Mucosa of rectum (tissue), 2 donors: ENCODE data around the gene SLC35A5.

Source experiments
- H3K27ac ChIP-seq, 2 donors: one replicate each; pipeline ENCODE4 v1.7.0; 2013; ENCODE audit warnings: inconsistent platforms in 2 of 2, low read depth in 2 of 2, low read length in 2 of 2
- H3K27me3 ChIP-seq, 2 donors: one replicate each; pipeline ENCODE4 v1.7.0; 2013; ENCODE audit warnings: low read length in 2 of 2; ENCODE audit not compliant: control insufficient read depth in 2 of 2, insufficient read depth in 2 of 2
- H3K36me3 ChIP-seq, 2 donors: one replicate each; pipeline ENCODE4 v1.7.0; 2013; ENCODE audit warnings: low read length in 2 of 2; ENCODE audit not compliant: control insufficient read depth in 2 of 2, insufficient read depth in 2 of 2
- H3K4me1 ChIP-seq, 2 donors: one replicate each; pipeline ENCODE4 v1.7.0; 2013; ENCODE audit warnings: low read length in 2 of 2, mild to moderate bottlenecking in 1 of 2; ENCODE audit not compliant: control insufficient read depth in 2 of 2, insufficient read depth in 2 of 2
- H3K4me3 ChIP-seq, 2 donors: one replicate each; pipeline ENCODE4 v1.7.0; 2013; ENCODE audit warnings: low read length in 2 of 2
- H3K9ac ChIP-seq, 2 donors: one replicate each; pipeline ENCODE4 v1.7.0; 2013; ENCODE audit warnings: low read length in 2 of 2, low read depth in 1 of 2, mild to moderate bottlenecking in 1 of 2
- H3K9me3 ChIP-seq, 2 donors: one replicate each; pipeline ENCODE4 v1.7.0; 2013; ENCODE audit warnings: low read length in 2 of 2; ENCODE audit not compliant: control insufficient read depth in 2 of 2
- donor health status: healthy.
- donor health status: Normal muscosa, but diverticular disease.

Gene SLC35A5

DNA sequence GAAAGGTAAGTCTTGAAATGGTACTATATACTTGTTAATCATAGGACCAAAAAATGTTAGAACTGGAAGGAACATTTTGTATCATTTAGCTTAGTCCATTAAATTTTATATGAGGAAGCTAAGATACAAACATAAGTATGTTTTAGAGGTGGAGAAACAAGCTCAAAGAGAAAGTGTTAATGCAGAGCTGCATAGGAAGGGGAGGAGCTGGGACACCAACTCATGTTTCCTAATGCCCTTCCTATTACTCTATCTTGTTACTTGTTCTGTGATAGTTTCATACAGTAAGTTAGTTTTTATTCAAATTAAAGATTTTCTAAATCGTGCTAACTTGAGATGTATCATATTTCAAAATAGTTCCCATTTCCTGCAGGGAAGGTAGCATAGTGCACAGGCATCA, 7.4 kb downstream of the SLC35A5 start:
- H3K9ac ChIP-seq: no peak overlapping the region
- H3K4me1 ChIP-seq: no peaks in the 10 kb centered on the region
- no peaks in the 10 kb centered on the region for H3K9me3 ChIP-seq
- no peak overlapping the region for H3K4me3 ChIP-seq
- no peaks in the 10 kb centered on the region for H3K27me3 ChIP-seq
- H3K27ac ChIP-seq: no peak overlapping the region
- peaks cover 17 to 27% of the 10 kb centered on the region in 2 donors for H3K36me3 ChIP-seq

DNA sequence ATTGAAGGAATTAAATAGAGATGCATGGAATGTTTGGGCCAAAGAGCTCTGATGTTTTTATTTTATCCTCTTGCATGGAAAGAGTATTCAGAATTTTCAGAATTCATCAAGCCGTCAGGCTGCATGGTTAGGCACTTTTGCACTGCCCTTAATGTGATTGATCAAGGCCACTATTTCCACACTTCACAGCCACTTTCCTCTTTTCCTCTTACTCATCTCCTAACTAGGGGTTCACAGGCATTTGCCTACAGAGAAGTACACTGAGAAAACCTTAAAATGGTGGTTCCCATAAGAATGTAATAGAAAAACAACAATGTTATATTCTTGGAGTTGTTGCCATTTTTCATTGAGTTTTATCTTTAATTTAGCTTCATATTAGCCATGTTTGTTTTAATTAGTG, 10.9 kb downstream of the SLC35A5 start:
- peaks cover 12 to 22% of the 10 kb centered on the region in 2 donors for H3K36me3 ChIP-seq
- no peak overlapping the region for H3K9ac ChIP-seq
- no peaks in the 10 kb centered on the region for H3K27me3 ChIP-seq
- H3K4me1 ChIP-seq: no peaks in the 10 kb centered on the region
- H3K9me3 ChIP-seq: no peaks in the 10 kb centered on the region
- no peak overlapping the region for H3K27ac ChIP-seq
- H3K4me3 ChIP-seq: no peak overlapping the region

DNA sequence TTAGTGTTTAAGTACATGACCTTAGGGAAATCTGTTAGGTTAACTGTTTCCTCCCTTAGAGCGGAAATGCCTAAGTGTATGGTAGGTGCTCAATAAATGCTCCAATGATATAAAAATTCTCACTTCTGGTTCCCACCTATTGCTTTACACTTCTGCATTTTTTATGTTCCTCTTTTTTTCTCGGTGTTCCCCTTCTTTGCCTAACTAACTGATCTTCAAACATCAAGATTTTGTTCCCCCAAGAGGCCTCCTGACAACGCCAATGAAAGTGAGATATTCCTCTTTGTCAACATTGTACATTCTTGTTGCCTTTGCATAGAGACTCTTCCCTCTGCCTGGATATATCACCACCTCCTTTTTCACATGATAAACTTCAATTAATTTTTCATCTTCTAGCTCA, 17.4 kb downstream of the SLC35A5 start:
- no peak overlapping the region for H3K9ac ChIP-seq
- H3K36me3 ChIP-seq: peaks cover 15 to 32% of the 10 kb centered on the region in 2 donors
- H3K4me1 ChIP-seq: no peaks in the 10 kb centered on the region
- no peak overlapping the region for H3K27ac ChIP-seq
- H3K9me3 ChIP-seq: no peaks in the 10 kb centered on the region
- no peak overlapping the region for H3K4me3 ChIP-seq
- no peaks in the 10 kb centered on the region for H3K27me3 ChIP-seq

DNA sequence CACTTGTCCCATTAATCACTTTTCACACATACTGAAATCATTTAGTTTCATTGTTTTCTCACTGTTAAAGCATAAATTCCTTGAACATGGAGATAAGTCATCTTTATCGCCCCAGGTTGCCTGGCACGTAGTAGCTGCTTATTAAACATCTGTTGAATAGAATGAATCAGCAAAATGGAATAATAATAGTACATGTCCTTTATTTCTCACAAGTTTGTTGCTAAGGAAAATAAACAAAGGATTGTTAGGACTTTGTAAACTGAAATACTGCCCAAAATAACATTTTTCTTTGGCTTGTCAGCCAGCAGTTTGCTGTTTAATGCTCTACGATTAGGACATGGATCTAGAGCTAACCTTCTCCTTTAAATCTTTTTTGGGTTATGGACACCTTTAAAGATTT, 17.9 kb downstream of the SLC35A5 start:
- Histone ChIP-seq H3K4me1 (no peaks in the 10 kb centered on the region), H3K4me3 (no peak overlapping the region), H3K27me3 (no peaks in the 10 kb centered on the region), H3K9me3 (no peaks in the 10 kb centered on the region), H3K36me3 (peaks cover 18 to 33% of the 10 kb centered on the region in 2 donors), H3K9ac (no peak overlapping the region), H3K27ac (no peak overlapping the region)

DNA sequence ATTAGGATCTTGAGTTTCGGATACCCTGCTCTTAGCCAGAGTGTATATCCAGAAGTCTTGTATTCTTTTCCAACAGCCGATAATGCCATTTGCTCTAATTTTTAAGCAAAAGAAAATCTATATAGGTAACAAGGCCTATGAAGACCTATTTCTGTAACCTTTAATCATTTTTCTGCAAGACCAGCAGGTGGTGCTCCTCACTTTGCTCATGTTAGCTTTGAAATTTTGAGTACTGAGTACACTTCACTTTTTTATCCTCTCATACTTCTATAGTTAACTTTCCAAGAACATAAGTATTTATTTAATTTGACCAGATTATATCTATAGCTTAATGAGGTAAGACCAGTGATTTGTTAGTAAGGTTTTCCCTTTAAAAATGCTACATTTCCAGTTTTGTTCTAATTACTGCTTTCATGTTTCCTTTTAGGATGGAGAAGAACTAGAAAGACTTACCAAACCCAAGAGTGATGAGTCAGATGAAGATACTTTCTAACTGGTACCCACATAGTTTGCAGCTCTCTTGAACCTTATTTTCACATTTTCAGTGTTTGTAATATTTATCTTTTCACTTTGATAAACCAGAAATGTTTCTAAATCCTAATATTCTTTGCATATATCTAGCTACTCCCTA, 20.5 kb downstream of the SLC35A5 start:
- H3K9me3 ChIP-seq: no peaks in the 10 kb centered on the region
- no peaks in the 10 kb centered on the region for H3K27me3 ChIP-seq
- no peak overlapping the region for H3K4me3 ChIP-seq
- H3K36me3 ChIP-seq: peaks cover 18 to 42% of the 10 kb centered on the region in 2 donors
- no peaks in the 10 kb centered on the region for H3K4me1 ChIP-seq
- no peak overlapping the region for H3K27ac ChIP-seq
- no peak overlapping the region for H3K9ac ChIP-seq

DNA sequence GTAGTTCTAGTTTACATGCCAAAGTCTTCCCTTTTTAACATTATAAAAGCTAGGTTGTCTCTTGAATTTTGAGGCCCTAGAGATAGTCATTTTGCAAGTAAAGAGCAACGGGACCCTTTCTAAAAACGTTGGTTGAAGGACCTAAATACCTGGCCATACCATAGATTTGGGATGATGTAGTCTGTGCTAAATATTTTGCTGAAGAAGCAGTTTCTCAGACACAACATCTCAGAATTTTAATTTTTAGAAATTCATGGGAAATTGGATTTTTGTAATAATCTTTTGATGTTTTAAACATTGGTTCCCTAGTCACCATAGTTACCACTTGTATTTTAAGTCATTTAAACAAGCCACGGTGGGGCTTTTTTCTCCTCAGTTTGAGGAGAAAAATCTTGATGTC, 21.3 kb downstream of the SLC35A5 start:
- no peaks in the 10 kb centered on the region for H3K4me1 ChIP-seq
- H3K27ac ChIP-seq: no peak overlapping the region
- no peaks in the 10 kb centered on the region for H3K27me3 ChIP-seq
- no peaks in the 10 kb centered on the region for H3K9me3 ChIP-seq
- H3K4me3 ChIP-seq: no peak overlapping the region
- no peak overlapping the region for H3K9ac ChIP-seq
- peaks cover 20 to 47% of the 10 kb centered on the region in 2 donors for H3K36me3 ChIP-seq

DNA sequence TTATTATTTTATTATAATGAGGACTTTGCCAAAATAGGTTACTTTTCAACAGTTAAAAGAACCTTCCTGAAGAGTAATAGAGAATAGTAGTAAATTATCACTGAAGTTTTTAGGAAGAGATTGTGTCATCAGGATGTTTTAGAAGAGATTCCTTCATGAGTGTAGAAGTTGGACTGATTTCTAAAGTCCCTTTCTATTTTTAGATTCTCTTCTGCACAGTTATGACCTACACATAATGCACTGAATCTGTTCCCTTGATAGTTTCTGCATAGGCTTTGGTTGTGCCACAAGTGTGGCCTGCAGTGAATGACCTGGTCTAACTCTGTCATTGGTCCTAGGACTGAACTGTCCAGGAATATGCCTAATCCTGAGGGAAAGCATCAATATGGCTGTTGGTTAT, 23.9 kb downstream of the SLC35A5 start:
- no peaks in the 10 kb centered on the region for H3K27me3 ChIP-seq
- no peak overlapping the region for H3K27ac ChIP-seq
- H3K4me1 ChIP-seq: no peaks in the 10 kb centered on the region
- no peak overlapping the region for H3K9ac ChIP-seq
- H3K9me3 ChIP-seq: no peaks in the 10 kb centered on the region
- H3K36me3 ChIP-seq: peaks cover 25 to 35% of the 10 kb centered on the region in 2 donors
- H3K4me3 ChIP-seq: no peak overlapping the region

DNA sequence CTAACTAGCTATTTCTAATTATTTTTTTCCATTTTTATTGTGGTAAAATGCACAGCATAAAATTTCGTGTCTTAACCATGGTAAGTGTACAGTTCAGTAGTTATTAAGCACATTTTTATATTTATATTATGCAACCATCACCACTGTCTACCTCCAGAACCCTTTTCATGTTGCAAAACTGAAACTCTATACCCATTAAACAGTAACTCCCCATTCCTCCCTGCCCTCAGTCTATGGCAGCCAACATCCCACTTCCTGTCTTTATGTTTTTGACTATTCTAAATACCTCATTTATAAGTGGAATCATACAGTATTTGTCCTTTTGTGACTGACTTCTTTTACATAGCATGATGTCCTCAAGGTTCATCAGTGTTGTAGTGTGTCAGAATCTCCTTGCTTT, 25.5 kb downstream of the SLC35A5 start:
- Histone ChIP-seq H3K9me3 (no peaks in the 10 kb centered on the region), H3K4me1 (no peaks in the 10 kb centered on the region), H3K27ac (no peak overlapping the region), H3K9ac (no peak overlapping the region), H3K27me3 (no peaks in the 10 kb centered on the region), H3K36me3 (peaks cover 22 to 26% of the 10 kb centered on the region in 2 donors), H3K4me3 (no peak overlapping the region)

DNA sequence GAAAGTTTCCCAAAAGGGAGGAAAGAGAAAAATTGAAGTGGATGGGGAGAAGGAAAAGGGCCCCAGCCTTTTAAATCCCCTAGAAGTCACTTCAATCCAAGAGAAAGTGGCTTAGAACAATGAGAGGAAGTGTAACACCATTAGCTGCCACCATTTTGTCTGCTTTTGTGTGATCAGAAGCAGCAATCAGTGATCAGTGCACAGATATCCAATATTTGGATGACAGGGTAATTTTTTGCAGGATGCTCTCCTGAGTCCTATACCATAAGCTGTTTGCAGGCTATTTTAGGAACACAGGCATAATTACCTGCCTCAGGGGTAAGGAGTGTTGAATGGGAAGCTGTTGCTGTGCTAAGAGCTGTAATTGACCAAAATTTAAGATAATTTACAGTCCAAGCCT, 31.4 kb downstream of the SLC35A5 start:
- Histone ChIP-seq H3K4me1 (no peaks in the 10 kb centered on the region), H3K9ac (no peak overlapping the region), H3K36me3 (peaks cover 4 to 7% of the 10 kb centered on the region in 2 donors), H3K9me3 (no peaks in the 10 kb centered on the region), H3K27me3 (no peaks in the 10 kb centered on the region), H3K4me3 (no peak overlapping the region), H3K27ac (no peak overlapping the region)

DNA sequence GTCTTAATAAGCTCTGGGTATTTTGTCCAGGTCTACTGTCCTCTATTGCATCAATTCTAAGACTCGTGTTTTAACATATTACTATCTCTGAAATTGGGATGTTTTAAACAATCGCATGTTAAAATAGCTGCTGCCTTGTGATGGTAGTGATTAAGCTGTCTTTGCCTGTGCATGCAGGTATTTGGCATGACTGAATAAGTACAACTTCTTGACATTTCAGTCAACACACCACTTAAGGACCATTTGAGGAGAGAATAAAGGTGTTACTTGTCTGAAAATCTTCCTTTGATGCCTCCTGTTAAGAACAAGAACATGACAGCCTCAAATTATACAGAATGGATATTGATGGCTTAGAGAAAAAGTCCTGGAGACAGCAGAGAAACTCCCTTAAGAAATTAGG, 33.0 kb downstream of the SLC35A5 start:
- no peaks in the 10 kb centered on the region for H3K27me3 ChIP-seq
- no peak overlapping the region for H3K4me3 ChIP-seq
- no peak overlapping the region for H3K27ac ChIP-seq
- H3K36me3 ChIP-seq: peaks cover 4 to 5% of the 10 kb centered on the region in 2 donors
- H3K9me3 ChIP-seq: no peaks in the 10 kb centered on the region
- H3K9ac ChIP-seq: no peak overlapping the region
- no peaks in the 10 kb centered on the region for H3K4me1 ChIP-seq

DNA sequence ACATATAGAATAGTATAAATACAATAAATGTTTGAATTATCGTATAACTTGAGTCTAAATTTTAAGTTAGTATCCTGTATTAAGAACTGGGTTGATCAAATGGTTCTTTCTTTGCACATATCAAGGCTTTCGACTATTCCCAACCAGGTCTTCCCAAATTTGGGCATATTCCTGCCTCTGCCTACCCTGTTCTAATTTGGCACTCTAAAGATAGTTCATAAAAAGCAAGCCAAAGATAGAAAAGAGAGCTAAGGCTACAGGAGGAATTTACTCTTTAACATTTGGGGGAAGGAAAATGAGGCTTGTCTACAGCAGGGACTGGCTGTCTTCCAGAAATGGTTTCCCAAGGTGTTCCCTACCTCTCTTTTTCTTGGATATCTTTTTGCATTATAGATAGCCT, 36.1 kb downstream of the SLC35A5 start:
- Histone ChIP-seq H3K4me3 (no peak overlapping the region), H3K27ac (no peak overlapping the region), H3K9ac (no peak overlapping the region), H3K4me1 (no peaks in the 10 kb centered on the region), H3K9me3 (no peaks in the 10 kb centered on the region), H3K36me3 (peaks cover 3 to 4% of the 10 kb centered on the region in 2 donors), H3K27me3 (no peaks in the 10 kb centered on the region)
